Thymus (tissue), 11 donors: ENCODE results near the gene CD55. TPM values are rescaled to one million over a fixed set of nuclear protein-coding genes. Genes with fewer than 3 reads are reported as not detected.

ENCODE experiments used
- DNase-seq, 9 donors: peaks; one replicate each; pipeline ENCODE4 v3.0.0-alpha.2; 2013; ENCODE audit warnings: low spot score in 9 of 9, low read depth in 6 of 9, missing footprints in 1 of 9
- H3K27ac ChIP-seq, 2 donors: one replicate each; pipeline ENCODE4 v1.5.1; 2013; ENCODE audit warnings: control low read depth in 1 of 2, low read depth in 1 of 2, low read length in 1 of 2, mild to moderate bottlenecking in 1 of 2, moderate library complexity in 1 of 2
- H3K27me3 ChIP-seq, 2 donors: one replicate each; pipeline ENCODE4 v1.5.1; 2013; ENCODE audit warnings: low read length in 1 of 2; ENCODE audit not compliant: control insufficient read depth in 2 of 2, insufficient read depth in 1 of 2
- H3K36me3 ChIP-seq, 2 donors: one replicate each; pipeline ENCODE4 v1.5.1; 2013; ENCODE audit warnings: low read length in 1 of 2, mild to moderate bottlenecking in 1 of 2, moderate library complexity in 1 of 2; ENCODE audit not compliant: control insufficient read depth in 2 of 2, insufficient read depth in 2 of 2
- H3K4me1 ChIP-seq, 2 donors: one replicate each; pipeline ENCODE4 v1.5.1; 2013; ENCODE audit warnings: low read length in 2 of 2; ENCODE audit not compliant: control insufficient read depth in 2 of 2, insufficient read depth in 2 of 2
- H3K4me3 ChIP-seq, 2 donors: one replicate each; pipeline ENCODE4 v1.5.1; 2013; ENCODE audit warnings: low read length in 2 of 2, control low read depth in 1 of 2, mild to moderate bottlenecking in 1 of 2
- H3K9me3 ChIP-seq, 2 donors: one replicate each; pipeline ENCODE4 v1.5.1; 2013; ENCODE audit warnings: low read length in 1 of 2, mild to moderate bottlenecking in 1 of 2; ENCODE audit not compliant: control insufficient read depth in 2 of 2, insufficient read depth in 1 of 2
- WGBS: extraction: QIAGEN DNeasy Blood & Tissue Kit; methylation state at CpG from one replicate; pipeline ENCODE4 v1.1.7; 2013; 5-methylcytosine and 5-hydroxymethylcytosine counted together
- polyA plus RNA-seq: library from polyadenylated mRNA; stranded (reverse); fragments of 200-250 nt; gene quantifications from one replicate; pipeline ENCODE4 v1.2.3, GENCODE V29; 2013
- total RNA-seq: library from RNA; stranded (reverse); fragments of 120-200 nt; gene quantifications from one replicate; pipeline ENCODE4 v1.2.4, GENCODE V29; 2013
- donor health status: healthy.

Gene CD55
- total and polyA plus RNA-seq, 2 donors: 11.9 to 47.3 TPM

GRCh38 chr1:207362962-207363860 lies 41.7 kb downstream of the CD55 start:
- no peak overlapping the region for H3K27ac ChIP-seq
- H3K27me3 ChIP-seq: no peaks in the 10 kb centered on the region
- H3K36me3 ChIP-seq: peaks cover 0 to 3% of the 10 kb centered on the region in 2 donors
- DNase-seq: peak in 8 of 9 donors; percentile 9 to 64 (median 30)
- H3K4me1 ChIP-seq: no peaks in the 10 kb centered on the region
- 87% methylated on average over 6 of the region's 6 CpGs for WGBS
- no peak overlapping the region for H3K4me3 ChIP-seq
- H3K9me3 ChIP-seq: no peaks in the 10 kb centered on the region

- Histone ChIP-seq H3K4me3 (no peak overlapping the region), H3K4me1 (no peaks in the 10 kb centered on the region), H3K36me3 (peaks cover 0 to 3% of the 10 kb centered on the region in 2 donors), H3K27me3 (no peaks in the 10 kb centered on the region), H3K27ac (no peak overlapping the region), H3K9me3 (no peaks in the 10 kb centered on the region)
- no peak for DNase-seq
Measured at GRCh38 chr1:207363871-207364270, 42.4 kb downstream of the CD55 start.

GRCh38 chr1:207364614-207365013 lies 43.1 kb downstream of the CD55 start:
- 93% methylated on average over 1 of the region's 1 CpG for WGBS
- no peak for DNase-seq
- Histone ChIP-seq H3K4me3 (no peak overlapping the region), H3K27ac (no peak overlapping the region), H3K36me3 (peaks cover 0 to 3% of the 10 kb centered on the region in 2 donors), H3K4me1 (no peaks in the 10 kb centered on the region), H3K9me3 (no peaks in the 10 kb centered on the region), H3K27me3 (no peaks in the 10 kb centered on the region)

- DNase-seq: no peak
- WGBS: 95% methylated on average over 2 of the region's 2 CpGs
- Histone ChIP-seq H3K36me3 (peaks cover 0 to 3% of the 10 kb centered on the region in 2 donors), H3K9me3 (no peaks in the 10 kb centered on the region), H3K27ac (no peak overlapping the region), H3K27me3 (no peaks in the 10 kb centered on the region), H3K4me1 (no peaks in the 10 kb centered on the region), H3K4me3 (no peak overlapping the region)
Measured at GRCh38 chr1:207365063-207365462, 43.6 kb downstream of the CD55 start.

GRCh38 chr1:207366022-207366421 lies 44.5 kb downstream of the CD55 start:
- 98% methylated on average over 2 of the region's 2 CpGs for WGBS
- Histone ChIP-seq H3K27ac (no peak overlapping the region), H3K4me3 (no peak overlapping the region), H3K36me3 (peaks cover 0 to 3% of the 10 kb centered on the region in 2 donors), H3K9me3 (no peaks in the 10 kb centered on the region), H3K4me1 (no peaks in the 10 kb centered on the region), H3K27me3 (no peaks in the 10 kb centered on the region)
- DNase-seq: no peak

- Histone ChIP-seq H3K9me3 (no peaks in the 10 kb centered on the region), H3K4me1 (no peaks in the 10 kb centered on the region), H3K36me3 (no peaks in the 10 kb centered on the region), H3K27ac (no peak overlapping the region), H3K27me3 (no peaks in the 10 kb centered on the region), H3K4me3 (no peak overlapping the region)
- DNase-seq: no peak
Measured at GRCh38 chr1:207388721-207389120, 67.2 kb downstream of the CD55 start.

- 89% methylated on average over 1 of the region's 1 CpG for WGBS
- DNase-seq: no peak
- no peak overlapping the region for H3K4me3 ChIP-seq
- no peaks in the 10 kb centered on the region for H3K4me1 ChIP-seq
- no peaks in the 10 kb centered on the region for H3K9me3 ChIP-seq
- H3K27me3 ChIP-seq: no peaks in the 10 kb centered on the region
- H3K36me3 ChIP-seq: no peaks in the 10 kb centered on the region
- no peak overlapping the region for H3K27ac ChIP-seq
Measured at GRCh38 chr1:207389728-207390464, 68.4 kb downstream of the CD55 start.

GRCh38 chr1:207393610-207394009 lies 72.1 kb downstream of the CD55 start:
- Histone ChIP-seq H3K4me3 (no peak overlapping the region), H3K4me1 (no peaks in the 10 kb centered on the region), H3K27me3 (no peaks in the 10 kb centered on the region), H3K27ac (no peak overlapping the region), H3K9me3 (no peaks in the 10 kb centered on the region), H3K36me3 (no peaks in the 10 kb centered on the region)
- 94% methylated on average over 4 of the region's 4 CpGs for WGBS
- DNase-seq: no peak

GRCh38 chr1:207396168-207396746 lies 74.8 kb downstream of the CD55 start:
- no peak overlapping the region for H3K27ac ChIP-seq
- no peaks in the 10 kb centered on the region for H3K36me3 ChIP-seq
- H3K4me1 ChIP-seq: no peaks in the 10 kb centered on the region
- H3K27me3 ChIP-seq: no peaks in the 10 kb centered on the region
- no peak overlapping the region for H3K4me3 ChIP-seq
- 97% methylated on average over 3 of the region's 3 CpGs for WGBS
- no peaks in the 10 kb centered on the region for H3K9me3 ChIP-seq
- no peak for DNase-seq
